ENCODE measurements around the gene XXYLT1. TPM values are rescaled to one million over a fixed set of nuclear protein-coding genes. Genes with fewer than 3 reads are reported as not detected.

XXYLT1 gene
- total RNA-seq, 4 donors from 2014 or later = 5.4 to 18.2 (median 6.9) TPM

GRCh38 chr3:195201295-195201694, 69.7 kb downstream of the XXYLT1 start:
- Histone ChIP-seq H3K4me3 (no peak overlapping the region), H3K27me3 (no peaks in the 10 kb centered on the region), H3K9me3 (no peaks in the 10 kb centered on the region), H3K36me3 (no peaks in the 10 kb centered on the region), H3K4me1 (peaks cover 0 to 16% (median 6%) of the 10 kb centered on the region in 4 donors), H3K27ac (no peak overlapping the region)
- DNase-seq = no peak
- TF ChIP-seq CTCF (IDR thresholded peaks at IDR 0.05) (no peak), POLR2A (IDR thresholded peaks at IDR 0.05) (no peak)

GRCh38 chr3:195200010-195200822, 70.7 kb downstream of the XXYLT1 start:
- Histone ChIP-seq H3K4me1 (peaks cover 0 to 14% (median 4%) of the 10 kb centered on the region in 4 donors), H3K36me3 (no peaks in the 10 kb centered on the region), H3K4me3 (no peak overlapping the region), H3K27me3 (no peaks in the 10 kb centered on the region), H3K27ac (no peak overlapping the region), H3K9me3 (no peaks in the 10 kb centered on the region)
- DNase-seq = peak in 1 of 3 donors; percentile 43
- TF ChIP-seq CTCF (IDR thresholded peaks at IDR 0.05) (no peak), POLR2A (IDR thresholded peaks at IDR 0.05) (no peak)

GRCh38 chr3:195198426-195199346, 72.3 kb downstream of the XXYLT1 start:
- no peak for TF ChIP-seq POLR2A (IDR thresholded peaks at IDR 0.05)
- no peak for TF ChIP-seq CTCF (IDR thresholded peaks at IDR 0.05)
- H3K4me1 ChIP-seq = no peaks in the 10 kb centered on the region
- H3K27ac ChIP-seq = no peak overlapping the region

GRCh38 chr3:195197765-195198425, 73.1 kb downstream of the XXYLT1 start:
- DNase-seq = peak in 1 of 3 donors; percentile 33
- no peaks in the 10 kb centered on the region for H3K9me3 ChIP-seq
- no peaks in the 10 kb centered on the region for H3K27me3 ChIP-seq
- H3K4me3 ChIP-seq = no peak overlapping the region
- no peak overlapping the region for H3K27ac ChIP-seq
- no peaks in the 10 kb centered on the region for H3K36me3 ChIP-seq
- H3K4me1 ChIP-seq = no peaks in the 10 kb centered on the region
- TF ChIP-seq CTCF (IDR thresholded peaks at IDR 0.05) = no peak
- TF ChIP-seq POLR2A (IDR thresholded peaks at IDR 0.05) = no peak

More at GRCh38 chr3:195198426-195199346, 72.3 kb downstream of the XXYLT1 start:
- Histone ChIP-seq H3K27me3 (no peaks in the 10 kb centered on the region), H3K4me3 (no peak overlapping the region), H3K9me3 (no peaks in the 10 kb centered on the region), H3K36me3 (no peaks in the 10 kb centered on the region)
- peak in 1 of 3 donors; percentile 31 for DNase-seq

- peak in 1 of 3 donors; percentile 37 for DNase-seq
- H3K4me1 ChIP-seq = no peaks in the 10 kb centered on the region
- no peak for TF ChIP-seq POLR2A (IDR thresholded peaks at IDR 0.05)
- no peak for TF ChIP-seq CTCF (IDR thresholded peaks at IDR 0.05)
- H3K27me3 ChIP-seq = no peaks in the 10 kb centered on the region
- no peak overlapping the region for H3K27ac ChIP-seq
- no peaks in the 10 kb centered on the region for H3K9me3 ChIP-seq
- no peak overlapping the region for H3K4me3 ChIP-seq
- H3K36me3 ChIP-seq = no peaks in the 10 kb centered on the region
Observed at GRCh38 chr3:195196266-195196665, 74.7 kb downstream of the XXYLT1 start.
